Measurements from ENCODE around the gene SLC22A5. TPM values are rescaled to one million over a fixed set of nuclear protein-coding genes. Genes with fewer than 3 reads are reported as not detected.

Gene SLC22A5
- polyA plus RNA-seq, 1 donor (not counting 4 experiments of a cell fraction or from before 2014, with no cell fraction given) = 14.8 TPM

DNA sequence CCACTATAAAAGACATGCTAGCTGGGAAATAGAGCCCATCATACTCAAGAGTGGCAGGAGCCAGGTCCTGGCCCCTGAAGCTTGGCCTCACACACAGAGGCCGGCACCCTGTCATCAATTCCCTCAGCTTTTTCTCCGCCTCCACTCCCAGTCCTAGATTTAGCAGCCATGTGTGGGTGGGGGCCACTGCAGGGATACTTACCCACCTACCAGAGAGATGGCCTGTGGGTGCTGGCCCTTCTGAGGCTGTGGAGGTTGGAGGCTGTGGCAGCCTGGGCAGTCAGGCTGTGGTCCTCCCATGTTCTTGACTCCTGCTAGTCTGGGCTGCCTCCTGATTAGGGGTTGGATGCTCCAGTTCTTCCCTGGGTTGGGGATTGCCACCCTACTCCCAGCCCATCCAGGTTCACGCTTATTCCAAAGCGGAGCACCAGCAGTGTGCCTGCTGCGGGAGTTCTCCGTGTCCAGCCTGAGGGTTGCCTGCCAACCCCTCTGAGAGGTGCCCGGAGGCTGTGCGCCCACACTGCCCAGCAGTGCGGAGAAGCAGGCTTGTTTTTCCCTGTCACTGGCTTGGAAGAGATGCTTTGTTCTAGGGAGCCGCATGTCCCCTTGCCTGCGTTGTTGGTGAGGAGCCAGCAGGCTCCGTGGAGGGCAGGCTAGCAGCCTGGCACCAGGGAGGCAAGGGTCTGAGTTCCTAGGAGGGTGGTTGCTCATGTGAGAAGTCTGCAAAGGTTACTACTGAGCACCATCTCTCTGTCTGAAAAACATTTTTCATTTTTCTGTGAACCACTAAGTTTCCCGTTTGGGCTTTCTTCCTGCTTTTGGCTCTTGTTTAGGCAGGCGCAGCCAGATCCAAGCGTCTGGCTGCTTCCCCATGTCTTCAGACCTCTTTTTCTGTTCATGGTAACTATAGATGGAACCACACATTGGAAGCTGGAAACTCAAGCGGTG lies 7.5 kb downstream of the SLC22A5 start:
- no peak overlapping the region for H3K27ac ChIP-seq (ENCODE audit: control insufficient read depth, insufficient read depth, low read length)

DNA sequence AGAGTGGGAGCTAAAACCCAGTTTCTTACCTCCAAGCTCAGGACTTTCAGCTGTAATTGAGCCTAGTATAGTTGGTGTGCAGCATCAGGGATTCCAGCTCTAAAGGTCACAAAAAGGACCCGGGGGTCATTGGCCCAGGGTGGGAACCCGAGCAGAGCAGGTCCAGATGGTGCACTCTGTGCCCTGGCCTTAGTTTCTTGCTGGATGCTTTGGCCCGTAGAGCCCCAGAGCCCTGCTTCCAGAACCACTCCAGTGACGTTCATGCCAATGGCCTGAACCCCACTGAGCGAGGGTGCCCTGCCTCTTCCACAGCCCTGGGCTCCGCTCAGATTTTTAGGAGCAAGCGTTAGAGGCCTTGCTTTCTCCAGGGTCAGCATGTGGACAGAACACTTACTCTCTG lies 8.2 kb downstream of the SLC22A5 start:
- Histone ChIP-seq H3K9me1 (ENCODE audit: control insufficient read depth, extremely low read depth, insufficient read depth, low read length) (peaks cover 2% of the 10 kb centered on the region), H3K27ac (ENCODE audit: control insufficient read depth, insufficient read depth, low read length) (no peak overlapping the region), H2AFZ (ENCODE audit: control insufficient read depth, low read length) (no peak overlapping the region), H3K4me3 (ENCODE audit: control insufficient read depth in 2 of 3, extremely low read depth in 1 of 3, insufficient read depth in 2 of 3, low read depth in 1 of 3, low read length in 3 of 3) (no peak overlapping the region), H3K9me3 (ENCODE audit: control insufficient read depth, low read depth, low read length) (no peaks in the 10 kb centered on the region), H3K4me2 (ENCODE audit: control insufficient read depth, extremely low read depth, insufficient read depth, low read depth, low read length) (no peak overlapping the region), H3K79me2 (ENCODE audit: control insufficient read depth, insufficient read depth, low read length) (peaks cover 19% of the 10 kb centered on the region), H3K4me1 (ENCODE audit: control insufficient read depth, extremely low read depth, insufficient read depth, low read length) (peaks cover 27% of the 10 kb centered on the region), H4K20me1 (ENCODE audit: control insufficient read depth, extremely low read depth, insufficient read depth, low read length) (no peaks in the 10 kb centered on the region), H3K36me3 (ENCODE audit: control insufficient read depth in 2 of 2, extremely low read depth in 1 of 2, insufficient read depth in 2 of 2, low read length in 2 of 2) (peaks cover 10 to 11% of the 10 kb centered on the region in 2 experiments), H3K9ac (ENCODE audit: control insufficient read depth, extremely low read depth, insufficient read depth, low read length) (no peak overlapping the region), H3K27me3 (ENCODE audit: control insufficient read depth, extremely low read depth, insufficient read depth, low read length) (no peaks in the 10 kb centered on the region)
- FAIRE-seq = no peak
- TF ChIP-seq EZH2 (IDR thresholded peaks at IDR 0.05; ENCODE audit: low read length) = no peak
- TF ChIP-seq, protein P1, sequence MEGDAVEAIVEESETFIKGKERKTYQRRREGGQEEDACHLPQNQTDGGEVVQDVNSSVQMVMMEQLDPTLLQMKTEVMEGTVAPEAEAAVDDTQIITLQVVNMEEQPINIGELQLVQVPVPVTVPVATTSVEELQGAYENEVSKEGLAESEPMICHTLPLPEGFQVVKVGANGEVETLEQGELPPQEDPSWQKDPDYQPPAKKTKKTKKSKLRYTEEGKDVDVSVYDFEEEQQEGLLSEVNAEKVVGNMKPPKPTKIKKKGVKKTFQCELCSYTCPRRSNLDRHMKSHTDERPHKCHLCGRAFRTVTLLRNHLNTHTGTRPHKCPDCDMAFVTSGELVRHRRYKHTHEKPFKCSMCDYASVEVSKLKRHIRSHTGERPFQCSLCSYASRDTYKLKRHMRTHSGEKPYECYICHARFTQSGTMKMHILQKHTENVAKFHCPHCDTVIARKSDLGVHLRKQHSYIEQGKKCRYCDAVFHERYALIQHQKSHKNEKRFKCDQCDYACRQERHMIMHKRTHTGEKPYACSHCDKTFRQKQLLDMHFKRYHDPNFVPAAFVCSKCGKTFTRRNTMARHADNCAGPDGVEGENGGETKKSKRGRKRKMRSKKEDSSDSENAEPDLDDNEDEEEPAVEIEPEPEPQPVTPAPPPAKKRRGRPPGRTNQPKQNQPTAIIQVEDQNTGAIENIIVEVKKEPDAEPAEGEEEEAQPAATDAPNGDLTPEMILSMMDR (optimal IDR thresholded peaks at IDR 0.05 in 1 of 3, IDR thresholded peaks at IDR 0.05 in 1 of 3, conservative IDR thresholded peaks at IDR 0.05 in 1 of 3; ENCODE audit: extremely low read depth in 1 of 3, insufficient read depth in 2 of 3, low read length in 3 of 3) = no peak
- dilution Hi-C loops (cut with MboI; ENCODE audit: extremely low pct_ligation_motif_present, low sequenced_read_pairs) = no loop called here
- DNase-seq (ENCODE audit: low read depth, low spot score) = no peak

More for the DNA sequence above, 7.5 kb downstream of the SLC22A5 start:
- Histone ChIP-seq H3K27me3 (ENCODE audit: control insufficient read depth, extremely low read depth, insufficient read depth, low read length) (no peaks in the 10 kb centered on the region), H3K4me2 (ENCODE audit: control insufficient read depth, extremely low read depth, insufficient read depth, low read depth, low read length) (no peak overlapping the region), H2AFZ (ENCODE audit: control insufficient read depth, low read length) (no peak overlapping the region), H3K36me3 (ENCODE audit: control insufficient read depth in 2 of 2, extremely low read depth in 1 of 2, insufficient read depth in 2 of 2, low read length in 2 of 2) (peaks cover 10 to 11% of the 10 kb centered on the region in 2 experiments), H3K79me2 (ENCODE audit: control insufficient read depth, insufficient read depth, low read length) (peaks cover 27% of the 10 kb centered on the region), H3K4me3 (ENCODE audit: control insufficient read depth in 2 of 3, extremely low read depth in 1 of 3, insufficient read depth in 2 of 3, low read depth in 1 of 3, low read length in 3 of 3) (no peak overlapping the region), H3K9me1 (ENCODE audit: control insufficient read depth, extremely low read depth, insufficient read depth, low read length) (peaks cover 2% of the 10 kb centered on the region), H4K20me1 (ENCODE audit: control insufficient read depth, extremely low read depth, insufficient read depth, low read length) (no peaks in the 10 kb centered on the region), H3K9ac (ENCODE audit: control insufficient read depth, extremely low read depth, insufficient read depth, low read length) (no peak overlapping the region), H3K4me1 (ENCODE audit: control insufficient read depth, extremely low read depth, insufficient read depth, low read length) (peaks cover 34% of the 10 kb centered on the region), H3K9me3 (ENCODE audit: control insufficient read depth, low read depth, low read length) (no peaks in the 10 kb centered on the region)
- FAIRE-seq (no peak), DNase-seq (ENCODE audit: low read depth, low spot score) (no peak)
- dilution Hi-C loops (cut with MboI; ENCODE audit: extremely low pct_ligation_motif_present, low sequenced_read_pairs) = no loop called here
- no peak for TF ChIP-seq EZH2 (IDR thresholded peaks at IDR 0.05; ENCODE audit: low read length)
- TF ChIP-seq, protein P1 (optimal IDR thresholded peaks at IDR 0.05 in 1 of 3, IDR thresholded peaks at IDR 0.05 in 1 of 3, conservative IDR thresholded peaks at IDR 0.05 in 1 of 3; ENCODE audit: extremely low read depth in 1 of 3, insufficient read depth in 2 of 3, low read length in 3 of 3) = no peak

Data from keratinocyte (primary cell).